CD8-positive, alpha-beta memory T cell (primary cell): Measurements from ENCODE around the gene RAB35. TPM values are rescaled to one million over a fixed set of nuclear protein-coding genes. Genes with fewer than 3 reads are reported as not detected.

Experiments
- CTCF ChIA-PET: fragments of 350-600 bp; sonication (Branson Sonifier 250); formaldehyde crosslinking; loops from one replicate; lab custom pipeline; 2021; ENCODE audit warnings: antibody characterized with exemption; lab: Charles Lee
- POLR2A ChIA-PET: fragments of 350-600 bp; sonication (Branson Sonifier 250); formaldehyde crosslinking; loops from one replicate; lab custom pipeline; 2021; ENCODE audit warnings: antibody characterized with exemption; lab: Charles Lee
- DNase-seq, 5 donors: peaks; one replicate each; pipeline versions ENCODE4 v3.0.0 to v3.0.0-alpha.2; 2020 to 2022; ENCODE audit warnings: mixed read lengths in 1 of 5
- H3K27ac ChIP-seq: one replicate; pipeline ENCODE4 v1.7.0; 2013; ENCODE audit warnings: low read depth, mild to moderate bottlenecking, low read length, moderate library complexity
- H3K27me3 ChIP-seq: 2 replicates; pipeline ENCODE4 v1.7.0; 2013; ENCODE audit warnings: low read length, mild to moderate bottlenecking; ENCODE audit not compliant: insufficient read depth, poor library complexity, severe bottlenecking
- H3K36me3 ChIP-seq: 2 replicates; pipeline ENCODE4 v1.7.0; 2013; ENCODE audit warnings: mild to moderate bottlenecking, low read length, moderate library complexity; ENCODE audit not compliant: insufficient read depth
- H3K4me1 ChIP-seq: 2 replicates; pipeline ENCODE4 v1.7.0; 2013; ENCODE audit warnings: mild to moderate bottlenecking, low read length, moderate library complexity; ENCODE audit not compliant: insufficient read depth
- H3K4me3 ChIP-seq: 2 replicates; pipeline ENCODE4 v1.7.0; 2013; ENCODE audit warnings: mild to moderate bottlenecking, low read length
- H3K9me3 ChIP-seq: 2 replicates; pipeline ENCODE4 v1.7.0; 2013; ENCODE audit warnings: mild to moderate bottlenecking, low read length
- H3K27ac Mint-ChIP-seq, 8 donors: one replicate each; pipeline ENCODE4 v1.8.0; 2020 to 2021; ENCODE audit warnings: mixed read lengths in 8 of 8, mild to moderate bottlenecking in 6 of 8, inconsistent platforms in 3 of 8, moderate library complexity in 3 of 8
- H3K27me3 Mint-ChIP-seq, 2 donors: one replicate each; pipeline ENCODE4 v1.8.0; 2020 to 2021; ENCODE audit warnings: mixed read lengths in 2 of 2, mild to moderate bottlenecking in 1 of 2, moderate library complexity in 1 of 2
- H3K36me3 Mint-ChIP-seq, 3 donors: one replicate each; pipeline ENCODE4 v1.8.0; 2020 to 2021; ENCODE audit warnings: mixed read lengths in 3 of 3, inconsistent platforms in 1 of 3, mild to moderate bottlenecking in 1 of 3
- H3K4me1 Mint-ChIP-seq, 3 donors: one replicate each; pipeline ENCODE4 v1.8.0; 2020 to 2021; ENCODE audit warnings: mixed read lengths in 3 of 3, inconsistent platforms in 1 of 3, mild to moderate bottlenecking in 1 of 3
- H3K4me3 Mint-ChIP-seq, 7 donors: one replicate each; pipeline ENCODE4 v1.8.0; 2020 to 2021; ENCODE audit warnings: mixed read lengths in 7 of 7, mild to moderate bottlenecking in 6 of 7, moderate library complexity in 4 of 7, inconsistent platforms in 2 of 7
- H3K9me3 Mint-ChIP-seq, 5 donors: one replicate each; pipeline ENCODE4 v1.8.0; 2020 to 2022; ENCODE audit warnings: mixed read lengths in 5 of 5, mild to moderate bottlenecking in 3 of 5, moderate library complexity in 2 of 5, inconsistent platforms in 1 of 5
- polyA plus RNA-seq: library from polyadenylated mRNA; unstranded; fragments of 300-500 nt; fragmentation: Illumina TruSeq; gene quantifications from one replicate; pipeline ENCODE4 v1.2.3, GENCODE V29; 2021
- total RNA-seq, 2 experiments: library from RNA; stranded (reverse); gene quantifications; one replicate each; pipeline ENCODE4 v1.2.3, GENCODE V29; 2021

The RAB35 gene
- total and polyA plus RNA-seq, 3 experiments from 2014 or later: 26.9 to 77.8 (median 66.8) TPM

- Mint-ChIP-seq H3K27me3 (peaks cover 0 to 2% of the 10 kb centered on the region in 2 donors), H3K4me1 (peaks cover 61 to 87% (median 86%) of the 10 kb centered on the region in 3 donors), H3K27ac (peak overlapping the region; percentile 77 to 98 (median 94)), H3K4me3 (peak overlapping the region; percentile 92 to 97 (median 96)), H3K36me3 (peaks cover 0 to 37% (median 7%) of the 10 kb centered on the region in 3 donors), H3K9me3 (no peaks in the 10 kb centered on the region)
- CTCF ChIA-PET: interaction anchor here (1.0 to 3.8 kb wide), 5 partner anchors 10 to 147 kb away, joined by 3 to 24 read pairs (median 3); partner anchors contain the start of gene BICDL1
- no peaks in the 10 kb centered on the region for H3K36me3 ChIP-seq
- no peaks in the 10 kb centered on the region for H3K9me3 ChIP-seq
- H3K4me3 ChIP-seq: peak overlapping the region; percentile 69
- POLR2A ChIA-PET: interaction anchor here (0.6 kb wide), 1 partner anchor 169 kb away, joined by 7 read pairs; no protein-coding TSS in a partner anchor
- peak overlapping the region; percentile 59 for H3K27ac ChIP-seq
- DNase-seq: no peak
- no peaks in the 10 kb centered on the region for H3K27me3 ChIP-seq
- peaks cover 66% of the 10 kb centered on the region for H3K4me1 ChIP-seq
Measured at GRCh38 chr12:120115066-120115465, 1.5 kb downstream of the RAB35 start.

- Mint-ChIP-seq H3K36me3 (peaks cover 0 to 57% (median 9%) of the 10 kb centered on the region in 3 donors), H3K27ac (peak overlapping the region; percentile 74 to 94 (median 87)), H3K27me3 (peaks cover 0 to 2% of the 10 kb centered on the region in 2 donors), H3K9me3 (no peaks in the 10 kb centered on the region), H3K4me3 (peak overlapping the region; percentile 15 to 92 (median 80)), H3K4me1 (peaks cover 63 to 87% (median 79%) of the 10 kb centered on the region in 3 donors)
- peak overlapping the region; percentile 44 for H3K27ac ChIP-seq
- no peaks in the 10 kb centered on the region for H3K27me3 ChIP-seq
- ChIA-PET POLR2A (interaction anchor here (0.8 to 2.6 kb wide), 5 partner anchors 10 to 122 kb away, joined by 3 to 8 read pairs (median 5); partner anchors contain the start of gene BICDL1), CTCF (interaction anchor here (0.7 to 2.0 kb wide), 5 partner anchors 11 to 155 kb away, joined by 3 to 5 read pairs (median 3); partner anchors contain the start of genes BICDL1, PXN and RPLP0)
- H3K4me3 ChIP-seq: peak overlapping the region; percentile 52
- DNase-seq: peak; percentile 22 to 64 (median 53)
- H3K4me1 ChIP-seq: peaks cover 57% of the 10 kb centered on the region
- no peaks in the 10 kb centered on the region for H3K9me3 ChIP-seq
- H3K36me3 ChIP-seq: peaks cover 10% of the 10 kb centered on the region
Measured at GRCh38 chr12:120110550-120111501, 5.7 kb downstream of the RAB35 start.

- Histone ChIP-seq H3K4me3 (peak overlapping the region; percentile 52), H3K36me3 (peaks cover 15% of the 10 kb centered on the region), H3K4me1 (peaks cover 46% of the 10 kb centered on the region), H3K27ac (peak overlapping the region; percentile 44), H3K27me3 (no peaks in the 10 kb centered on the region), H3K9me3 (no peaks in the 10 kb centered on the region)
- H3K4me1 Mint-ChIP-seq: peaks cover 59 to 84% (median 75%) of the 10 kb centered on the region in 3 donors
- H3K4me3 Mint-ChIP-seq: peak overlapping the region in 6 of 7 donors; percentile 14 to 92 (median 82)
- H3K27ac Mint-ChIP-seq: peak overlapping the region in 5 of 8 donors; percentile 45 to 89 (median 77)
- ChIA-PET CTCF (interaction anchor here (1.0 to 2.0 kb wide), 3 partner anchors 9 to 120 kb away, joined by 3 to 5 read pairs (median 3); partner anchors contain the start of gene BICDL1), POLR2A (interaction anchor here (1.2 to 1.6 kb wide), 2 partner anchors 18 to 92 kb away, joined by 4 to 6 read pairs; no protein-coding TSS in a partner anchor)
- no peaks in the 10 kb centered on the region for H3K9me3 Mint-ChIP-seq
- H3K27me3 Mint-ChIP-seq: peaks cover 0 to 2% of the 10 kb centered on the region in 2 donors
- H3K36me3 Mint-ChIP-seq: peaks cover 0 to 54% (median 7%) of the 10 kb centered on the region in 3 donors
- DNase-seq: no peak
Measured at GRCh38 chr12:120109570-120110267, 6.8 kb downstream of the RAB35 start.

GRCh38 chr12:120106151-120106550 is 10.4 kb downstream of the RAB35 start:
- ChIA-PET POLR2A (no interaction called here), CTCF (no interaction called here)
- Histone ChIP-seq H3K36me3 (peaks cover 32% of the 10 kb centered on the region), H3K27me3 (no peaks in the 10 kb centered on the region), H3K27ac (no peak overlapping the region), H3K4me1 (peaks cover 40% of the 10 kb centered on the region), H3K9me3 (no peaks in the 10 kb centered on the region), H3K4me3 (no peak overlapping the region)
- no peak for DNase-seq
- peak overlapping the region in 1 of 8 donors; percentile 76 for H3K27ac Mint-ChIP-seq
- no peak overlapping the region for H3K4me3 Mint-ChIP-seq
- H3K9me3 Mint-ChIP-seq: no peaks in the 10 kb centered on the region
- no peaks in the 10 kb centered on the region for H3K27me3 Mint-ChIP-seq
- peaks cover 0 to 69% (median 10%) of the 10 kb centered on the region in 3 donors for H3K36me3 Mint-ChIP-seq
- peaks cover 53 to 69% (median 67%) of the 10 kb centered on the region in 3 donors for H3K4me1 Mint-ChIP-seq

GRCh38 chr12:120103371-120103770 is 13.2 kb downstream of the RAB35 start:
- H3K27ac Mint-ChIP-seq: peak overlapping the region in 3 of 8 donors; percentile 11 to 38 (median 11)
- no peak for DNase-seq
- Histone ChIP-seq H3K27ac (no peak overlapping the region), H3K27me3 (no peaks in the 10 kb centered on the region), H3K4me3 (no peak overlapping the region), H3K36me3 (peaks cover 37% of the 10 kb centered on the region), H3K9me3 (no peaks in the 10 kb centered on the region), H3K4me1 (peaks cover 18% of the 10 kb centered on the region)
- ChIA-PET CTCF (interaction anchor here (1.9 kb wide), 1 partner anchor 15 kb away, joined by 4 read pairs; no protein-coding TSS in a partner anchor), POLR2A (no interaction called here)
- H3K36me3 Mint-ChIP-seq: peaks cover 0 to 87% (median 10%) of the 10 kb centered on the region in 3 donors
- H3K4me1 Mint-ChIP-seq: peaks cover 38 to 61% (median 53%) of the 10 kb centered on the region in 3 donors
- H3K9me3 Mint-ChIP-seq: no peaks in the 10 kb centered on the region
- no peak overlapping the region for H3K4me3 Mint-ChIP-seq
- H3K27me3 Mint-ChIP-seq: no peaks in the 10 kb centered on the region

- H3K27me3 Mint-ChIP-seq: no peaks in the 10 kb centered on the region
- H3K27ac ChIP-seq: no peak overlapping the region
- no peaks in the 10 kb centered on the region for H3K27me3 ChIP-seq
- no peak overlapping the region for H3K4me3 Mint-ChIP-seq
- peaks cover 38% of the 10 kb centered on the region for H3K36me3 ChIP-seq
- H3K27ac Mint-ChIP-seq: peak overlapping the region in 2 of 8 donors; percentile 11 to 38
- no peaks in the 10 kb centered on the region for H3K9me3 ChIP-seq
- peaks cover 14% of the 10 kb centered on the region for H3K4me1 ChIP-seq
- peaks cover 35 to 57% (median 49%) of the 10 kb centered on the region in 3 donors for H3K4me1 Mint-ChIP-seq
- no peaks in the 10 kb centered on the region for H3K9me3 Mint-ChIP-seq
- no peak for DNase-seq
- POLR2A ChIA-PET: no interaction called here
- no peak overlapping the region for H3K4me3 ChIP-seq
- CTCF ChIA-PET: interaction anchor here (1.4 kb wide), 1 partner anchor 16 kb away, joined by 4 read pairs; no protein-coding TSS in a partner anchor
- H3K36me3 Mint-ChIP-seq: peaks cover 0 to 87% (median 10%) of the 10 kb centered on the region in 3 donors
Measured at GRCh38 chr12:120103044-120103338, 13.6 kb downstream of the RAB35 start.
